OCI-LY7 (cell line): ENCODE measurements around the gene C8B.

ENCODE experiments used
- EZH2phosphoT487 ChIP-seq: fragments of 200-600 bp; sonication (generic); IDR thresholded peaks from 2 replicates; pipeline ENCODE4 v1.6.1; 2018; ENCODE audit warnings: low read depth, borderline replicate concordance, mild to moderate bottlenecking, mixed run types, antibody characterized with exemption, low read length, moderate library complexity, mixed read lengths
- TF ChIP-seq, protein P1 (sequence below): fragments of 200-600 bp; sonication (generic); conservative IDR thresholded peaks from 2 replicates; pipeline ENCODE4 v1.5.1; 2014; ENCODE audit warnings: mild to moderate bottlenecking, antibody characterized with exemption, low read length, moderate library complexity, mixed read lengths

- TF ChIP-seq, protein P1, sequence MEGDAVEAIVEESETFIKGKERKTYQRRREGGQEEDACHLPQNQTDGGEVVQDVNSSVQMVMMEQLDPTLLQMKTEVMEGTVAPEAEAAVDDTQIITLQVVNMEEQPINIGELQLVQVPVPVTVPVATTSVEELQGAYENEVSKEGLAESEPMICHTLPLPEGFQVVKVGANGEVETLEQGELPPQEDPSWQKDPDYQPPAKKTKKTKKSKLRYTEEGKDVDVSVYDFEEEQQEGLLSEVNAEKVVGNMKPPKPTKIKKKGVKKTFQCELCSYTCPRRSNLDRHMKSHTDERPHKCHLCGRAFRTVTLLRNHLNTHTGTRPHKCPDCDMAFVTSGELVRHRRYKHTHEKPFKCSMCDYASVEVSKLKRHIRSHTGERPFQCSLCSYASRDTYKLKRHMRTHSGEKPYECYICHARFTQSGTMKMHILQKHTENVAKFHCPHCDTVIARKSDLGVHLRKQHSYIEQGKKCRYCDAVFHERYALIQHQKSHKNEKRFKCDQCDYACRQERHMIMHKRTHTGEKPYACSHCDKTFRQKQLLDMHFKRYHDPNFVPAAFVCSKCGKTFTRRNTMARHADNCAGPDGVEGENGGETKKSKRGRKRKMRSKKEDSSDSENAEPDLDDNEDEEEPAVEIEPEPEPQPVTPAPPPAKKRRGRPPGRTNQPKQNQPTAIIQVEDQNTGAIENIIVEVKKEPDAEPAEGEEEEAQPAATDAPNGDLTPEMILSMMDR = no peak
- TF ChIP-seq EZH2phosphoT487 = no peak
Observed at GRCh38 chr1:56968878-56969495, 3.2 kb upstream of the C8B start.
